ENCODE measurements around the gene TMEM101. TPM values are rescaled to one million over a fixed set of nuclear protein-coding genes. Genes with fewer than 3 reads are reported as not detected.
A peak's percentile ranks its signal among the peaks of the same experiment; 100 is the strongest.
"Not testable (repeated sequence)": the region's sequence is repeated elsewhere in the genome, so short reads cannot be mapped to it uniquely, and the experiment has no call there.

TMEM101 gene
- total and polyA plus RNA-seq, 12 donors, result 15.6 to 26.4 (median 17.9) TPM

- DNase-seq (no peak), ATAC-seq (no peak)
- intact Hi-C loops (cut with DNase I), result loop anchor here in 8 of 10 donors (5.0 to 10.0 kb wide), 6 partner anchors 54 to 124 kb away; partner anchors contain the start of gene PPY (in 4 of the 8)
- Histone ChIP-seq H3K9me3 (no peaks in the 10 kb centered on the region), H3K27ac (no peak overlapping the region), H3K36me3 (no peaks in the 10 kb centered on the region), H3K4me3 (no peak overlapping the region), H3K27me3 (peaks cover 0 to 28% (median 12%) of the 10 kb centered on the region in 7 donors), H3K4me1 (peaks cover 0 to 13% (median 9%) of the 10 kb centered on the region in 9 donors)
- TF ChIP-seq CTCF (IDR thresholded peaks at IDR 0.05), result no peak
- WGBS, 2 donors, result 79 to 89% methylated on average over 4 of the region's 4 CpGs
These were observed 15.7 kb downstream of the TMEM101 start for GRCh38 chr17:43999024-43999423.

- H3K4me1 ChIP-seq, result peaks cover 0 to 13% (median 9%) of the 10 kb centered on the region in 9 donors
- 86 to 90% methylated on average over 3 of the region's 3 CpGs for WGBS, 2 donors
- no peak overlapping the region for H3K4me3 ChIP-seq
- H3K9me3 ChIP-seq, result no peaks in the 10 kb centered on the region
- no peak for TF ChIP-seq CTCF (IDR thresholded peaks at IDR 0.05)
- intact Hi-C loops (cut with DNase I), result loop anchor here in 8 of 10 donors (5.0 to 10.0 kb wide), 6 partner anchors 54 to 124 kb away; partner anchors contain the start of gene PPY (in 4 of the 8)
- no peaks in the 10 kb centered on the region for H3K36me3 ChIP-seq
- no peak for DNase-seq
- no peak overlapping the region for H3K27ac ChIP-seq
- no peak for ATAC-seq
- H3K27me3 ChIP-seq, result peaks cover 0 to 25% (median 9%) of the 10 kb centered on the region in 7 donors
These were observed 16.2 kb downstream of the TMEM101 start for GRCh38 chr17:43998552-43998951.

- Histone ChIP-seq H3K4me1 (peaks cover 0 to 11% (median 9%) of the 10 kb centered on the region in 9 donors), H3K27me3 (peaks cover 0 to 25% (median 5%) of the 10 kb centered on the region in 7 donors)
- 88 to 92% methylated on average over 5 of the region's 5 CpGs for WGBS, 2 donors
- not testable (repeated sequence) for H3K36me3 ChIP-seq, H3K4me3 ChIP-seq, DNase-seq, H3K9me3 ChIP-seq, H3K27ac ChIP-seq, ATAC-seq
- intact Hi-C loops (cut with DNase I), result loop anchor here in 8 of 10 donors (5.0 to 10.0 kb wide), 6 partner anchors 52 to 122 kb away; partner anchors contain the start of gene PPY (in 4 of the 8)
These were observed 17.6 kb downstream of the TMEM101 start for GRCh38 chr17:43997180-43997579.

- Histone ChIP-seq H3K4me1 (peaks cover 0 to 10% (median 9%) of the 10 kb centered on the region in 9 donors), H3K9me3 (no peaks in the 10 kb centered on the region), H3K27me3 (peaks cover 0 to 25% (median 4%) of the 10 kb centered on the region in 7 donors), H3K36me3 (no peaks in the 10 kb centered on the region), H3K4me3 (peak overlapping the region in 4 of 10 donors; percentile 21 to 48 (median 38)), H3K27ac (no peak overlapping the region)
- DNase-seq (no peak), ATAC-seq (no peak)
- TF ChIP-seq CTCF (IDR thresholded peaks at IDR 0.05), result peak in 1 of 9 donors; percentile 3
- WGBS, 2 donors, result 22 to 26% methylated on average over 12 of the region's 12 CpGs
- intact Hi-C loops (cut with DNase I), result loop anchor here in 9 of 10 donors (1.0 to 10.0 kb wide), 8 partner anchors 50 to 120 kb away; partner anchors contain the start of gene PPY (in 4 of the 9)
These were observed 19.7 kb downstream of the TMEM101 start for GRCh38 chr17:43995150-43995471.
